HepG2 (cell line): Measurements from ENCODE around the gene HARBI1. TPM values are rescaled to one million over a fixed set of nuclear protein-coding genes. Genes with fewer than 3 reads are reported as not detected.

Source experiments
- AKNA ChIP-seq: sonication (generic); formaldehyde crosslinking; IDR thresholded peaks from 2 replicates; pipeline ENCODE4 v1.4.0; 2020; ENCODE audit warnings: missing genetic modification reagents, borderline replicate concordance
- ASH2L ChIP-seq: fragments of 300-600, 200-600 bp; sonication (generic); IDR thresholded peaks from 2 replicates; pipeline ENCODE4 v1.7.0; 2017; ENCODE audit warnings: low read depth, mild to moderate bottlenecking, moderate library complexity, mixed read lengths, low read length; ENCODE audit not compliant: insufficient read length
- CENPBD1 ChIP-seq: sonication (generic); formaldehyde crosslinking; IDR thresholded peaks from 2 replicates; pipeline ENCODE4 v1.8.0; 2022; ENCODE audit warnings: missing genetic modification reagents, low read depth, mild to moderate bottlenecking, borderline replicate concordance
- CREM ChIP-seq, 2 experiments: sonication (generic) in 1 of 2; formaldehyde crosslinking in 1 of 2; IDR thresholded peaks; 2 replicates each; pipeline versions ENCODE4 v1.4.0 to v1.6.1; 2016 to 2020; ENCODE audit warnings: antibody characterized with exemption in 1 of 2, mild to moderate bottlenecking in 1 of 2, missing genetic modification reagents in 1 of 2
- GPN1 ChIP-seq: sonication (generic); formaldehyde crosslinking; IDR thresholded peaks from 2 replicates; pipeline ENCODE4 v1.5.1; 2020; ENCODE audit warnings: missing genetic modification reagents, borderline replicate concordance
- IRX3 ChIP-seq: sonication (generic); formaldehyde crosslinking; IDR thresholded peaks from 2 replicates; pipeline ENCODE4 v1.8.1; 2023; ENCODE audit warnings: mild to moderate bottlenecking, low read depth, missing genetic modification reagents, borderline replicate concordance
- KDM6A ChIP-seq: IDR thresholded peaks from 2 replicates; pipeline ENCODE4 v1.6.1; 2016; ENCODE audit warnings: low read depth
- MAZ ChIP-seq, 2 experiments: sonication (generic) in 1 of 2; formaldehyde crosslinking in 1 of 2; IDR thresholded peaks; 2 replicates each; pipeline versions ENCODE4 v1.5.0 to v1.6.1; 2012 to 2020; ENCODE audit warnings: low read depth in 2 of 2, mild to moderate bottlenecking in 2 of 2, borderline replicate concordance in 1 of 2, improper control_type of control experiment in 1 of 2, low read length in 1 of 2, missing genetic modification reagents in 1 of 2, moderate library complexity in 1 of 2
- MTF1 ChIP-seq: sonication (generic); formaldehyde crosslinking; IDR thresholded peaks from 2 replicates; pipeline ENCODE4 v1.5.0; 2020; ENCODE audit warnings: missing genetic modification reagents
- NFIC ChIP-seq: IDR thresholded peaks from 2 replicates; pipeline ENCODE4 v1.6.1; 2012; ENCODE audit warnings: mild to moderate bottlenecking, low read length, inconsistent platforms
- PAWR ChIP-seq: sonication (generic); formaldehyde crosslinking; IDR thresholded peaks from 2 replicates; pipeline ENCODE4 v1.4.0; 2020; ENCODE audit warnings: missing genetic modification reagents, mild to moderate bottlenecking, borderline replicate concordance
- PAX8 ChIP-seq: sonication (generic); formaldehyde crosslinking; IDR thresholded peaks from 2 replicates; pipeline ENCODE4 v1.8.0; 2022; ENCODE audit warnings: mild to moderate bottlenecking, missing genetic modification reagents, borderline replicate concordance
- PLRG1 ChIP-seq: fragments of 450-650 bp; conservative IDR thresholded peaks from 2 replicates; pipeline ENCODE4 v1.6.1; 2016
- SOX5 ChIP-seq: IDR thresholded peaks from 2 replicates; pipeline ENCODE4 v1.6.1; 2016; ENCODE audit warnings: borderline replicate concordance
- TERF1 ChIP-seq: sonication (generic); formaldehyde crosslinking; IDR thresholded peaks from 2 replicates; pipeline ENCODE4 v1.8.0; 2022; ENCODE audit warnings: mild to moderate bottlenecking, missing genetic modification reagents, moderate library complexity
- ZFAT ChIP-seq: sonication (generic); formaldehyde crosslinking; conservative IDR thresholded peaks from 2 replicates; pipeline ENCODE4 v1.8.1; 2023; ENCODE audit warnings: missing genetic modification reagents, inconsistent platforms
- ZNF205 ChIP-seq: IDR thresholded peaks from 2 replicates; pipeline ENCODE4 v1.6.1; 2018; ENCODE audit warnings: missing biosample characterization, missing genetic modification reagents
- ZNF235 ChIP-seq: sonication (generic); formaldehyde crosslinking; IDR thresholded peaks from 2 replicates; pipeline ENCODE4 v1.8.1; 2023; ENCODE audit warnings: mild to moderate bottlenecking, missing genetic modification reagents, borderline replicate concordance
- ZNF317 ChIP-seq: sonication (generic); formaldehyde crosslinking; IDR thresholded peaks from 2 replicates; pipeline ENCODE4 v1.5.0; 2020; ENCODE audit warnings: mild to moderate bottlenecking, missing genetic modification reagents
- ZNF33A ChIP-seq: sonication (generic); formaldehyde crosslinking; IDR thresholded peaks from 2 replicates; pipeline ENCODE4 v1.5.1; 2020; ENCODE audit warnings: missing genetic modification reagents, mild to moderate bottlenecking, moderate library complexity, borderline replicate concordance
- ZNF746 ChIP-seq: sonication (generic); formaldehyde crosslinking; IDR thresholded peaks from 2 replicates; pipeline ENCODE4 v1.8.0; 2022; ENCODE audit warnings: mild to moderate bottlenecking, missing genetic modification reagents
- ZSCAN12 ChIP-seq: sonication (generic); formaldehyde crosslinking; IDR thresholded peaks from 2 replicates; pipeline ENCODE4 v1.9.0; 2021; ENCODE audit warnings: mild to moderate bottlenecking, missing genetic modification reagents
- polyA plus RNA-seq, 8 experiments: library from polyadenylated mRNA; depleted of rRNA in 3 of 8; stranded (reverse) in 7 of 8; unstranded in 1 of 8; fragments of >200 nt; fragmentation: Illumina TruSeq in 4 of 8; extraction: Trizol in 4 of 8; gene quantifications; 2 replicates each; pipeline versions ENCODE4 v1.2.1 to v1.2.3, GENCODE V29; 2011 to 2016; ENCODE audit warnings: low read depth in 4 of 8, missing spikeins in 1 of 8, mixed read lengths in 1 of 8; ENCODE audit not compliant: insufficient read depth in 1 of 8
- total RNA-seq, 5 experiments: library from RNA; depleted of rRNA; stranded (reverse); fragments of >200 nt; fragmentation: Illumina TruSeq; extraction: Trizol; gene quantifications; 2 replicates each; pipeline ENCODE4 v1.2.3, GENCODE V29; 2016; ENCODE audit warnings: low read depth in 1 of 5

HARBI1 gene
- total and polyA plus RNA-seq, 2 of the 13 experiments (the other 11 are each of a cell fraction or from before 2014, with no cell fraction given): 2.5 to 4.8 TPM

GRCh38 chr11:46593550-46594373 lies 23.3 kb downstream of the HARBI1 start, which contains the start of gene AMBRA1 (continued):
- TF ChIP-seq ZNF235 (CRISPR knock-in tag) (no peak), SOX5 (CRISPR knock-in tag) (peak; percentile 42; the same call in 1 of the 2 replicates), ZSCAN12 (CRISPR knock-in tag) (peak; percentile 38; the same call in 1 of the 2 replicates), PAWR (CRISPR knock-in tag) (no peak), ZNF205 (CRISPR knock-in tag) (peak; percentile 69; the same call in 1 of the 2 replicates), KDM6A (no peak; the same call in 1 of the 2 replicates), ZNF746 (CRISPR knock-in tag) (no peak), ZNF33A (no peak; the same call in 1 of the 2 replicates), ZNF317 (CRISPR knock-in tag) (peak; percentile 69; the same call in 1 of the 2 replicates), TERF1 (CRISPR knock-in tag) (no peak), MTF1 (CRISPR knock-in tag) (no peak), IRX3 (CRISPR knock-in tag) (no peak), NFIC (no peak), ASH2L (peak; percentile 89), CENPBD1 (CRISPR knock-in tag) (0 out of 2 replicates have a peak, but pooled peaks have one; percentile 29), ZFAT (CRISPR knock-in tag) (no peak), AKNA (CRISPR knock-in tag) (no peak), GPN1 (CRISPR knock-in tag) (no peak), PAX8 (no peak), PLRG1 (no peak), MAZ (IDR thresholded peaks at IDR 0.05; ENCODE audit: borderline replicate concordance, low read depth, low read length) (no peak), MAZ (CRISPR knock-in tag; IDR thresholded peaks at IDR 0.05; ENCODE audit: low read depth) (peak; percentile 69), CREM (IDR thresholded peaks at IDR 0.05) (no peak), CREM (CRISPR knock-in tag; IDR thresholded peaks at IDR 0.05) (0 out of 2 replicates have a peak, but pooled peaks have one; percentile 9)
